ENCODE measurements around the gene FOXP1. TPM values are rescaled to one million over a fixed set of nuclear protein-coding genes. Genes with fewer than 3 reads are reported as not detected.

FOXP1 gene
- total RNA-seq, 1 experiment from 2014 or later = 58.4 TPM

GRCh38 chr3:71447803-71448202, 135.7 kb downstream of the FOXP1 start:
- CTCF ChIA-PET = no interaction called here
- no peak for DNase-seq (ENCODE audit: low spot score)

GRCh38 chr3:71447197-71447596, 136.3 kb downstream of the FOXP1 start:
- TF ChIP-seq CTCF (conservative IDR thresholded peaks at IDR 0.05; ENCODE audit: low read depth, low read length) (no peak), EZH2 (IDR thresholded peaks at IDR 0.05; ENCODE audit: borderline replicate concordance, low read depth, low read length, poor library complexity, severe bottlenecking) (no peak)
- no peaks in the 10 kb centered on the region for H3K9me3 ChIP-seq (ENCODE audit: low read depth, low read length, poor library complexity, severe bottlenecking)
- BruUV-seq (replicated peaks) = no TSS peak
- intact Hi-C loops (cut with micrococcal nuclease; ENCODE audit: unreplicated experiment) = no loop called here
- POLR2A ChIA-PET (ENCODE audit: low non-redundant PET) = no interaction called here
- no peaks in the 10 kb centered on the region for H3K4me1 ChIP-seq (ENCODE audit: insufficient read depth, low read length, poor library complexity, severe bottlenecking)
- CTCF ChIA-PET = no interaction called here
- H3K4me3 ChIP-seq (ENCODE audit: low read depth, low read length, poor library complexity, severe bottlenecking) = no peak overlapping the region
- no peaks in the 10 kb centered on the region for H3K27me3 ChIP-seq (replicated peaks; ENCODE audit: insufficient read depth, low read depth, low read length, poor library complexity)
- no peak for DNase-seq (ENCODE audit: low spot score)
- no peaks in the 10 kb centered on the region for H3K36me3 ChIP-seq (ENCODE audit: insufficient read depth, low read length, poor library complexity, severe bottlenecking)
- no peak overlapping the region for H3K27ac ChIP-seq (ENCODE audit: low read depth, low read length, poor library complexity, severe bottlenecking)

More at GRCh38 chr3:71447803-71448202, 135.7 kb downstream of the FOXP1 start:
- BruUV-seq (replicated peaks) = no TSS peak
- intact Hi-C loops (cut with micrococcal nuclease; ENCODE audit: unreplicated experiment) = no loop called here
- Histone ChIP-seq H3K4me1 (ENCODE audit: insufficient read depth, low read length, poor library complexity, severe bottlenecking) (no peaks in the 10 kb centered on the region), H3K9me3 (ENCODE audit: low read depth, low read length, poor library complexity, severe bottlenecking) (no peaks in the 10 kb centered on the region), H3K27ac (ENCODE audit: low read depth, low read length, poor library complexity, severe bottlenecking) (no peak overlapping the region), H3K27me3 (replicated peaks; ENCODE audit: insufficient read depth, low read depth, low read length, poor library complexity) (no peaks in the 10 kb centered on the region), H3K4me3 (ENCODE audit: low read depth, low read length, poor library complexity, severe bottlenecking) (no peak overlapping the region), H3K36me3 (ENCODE audit: insufficient read depth, low read length, poor library complexity, severe bottlenecking) (no peaks in the 10 kb centered on the region)
- TF ChIP-seq EZH2 (IDR thresholded peaks at IDR 0.05; ENCODE audit: borderline replicate concordance, low read depth, low read length, poor library complexity, severe bottlenecking) (no peak), CTCF (conservative IDR thresholded peaks at IDR 0.05; ENCODE audit: low read depth, low read length) (no peak)
- POLR2A ChIA-PET (ENCODE audit: low non-redundant PET) = no interaction called here

- DNase-seq (ENCODE audit: low spot score) = no peak
- intact Hi-C loops (cut with micrococcal nuclease; ENCODE audit: unreplicated experiment) = no loop called here
- H3K4me3 ChIP-seq (ENCODE audit: low read depth, low read length, poor library complexity, severe bottlenecking) = no peak overlapping the region
- ChIA-PET CTCF (no interaction called here), POLR2A (ENCODE audit: low non-redundant PET) (no interaction called here)
- no peak overlapping the region for H3K27ac ChIP-seq (ENCODE audit: low read depth, low read length, poor library complexity, severe bottlenecking)
- no TSS peak for BruUV-seq (replicated peaks)
- TF ChIP-seq CTCF (conservative IDR thresholded peaks at IDR 0.05; ENCODE audit: low read depth, low read length) (no peak), EZH2 (IDR thresholded peaks at IDR 0.05; ENCODE audit: borderline replicate concordance, low read depth, low read length, poor library complexity, severe bottlenecking) (no peak)
- no peaks in the 10 kb centered on the region for H3K36me3 ChIP-seq (ENCODE audit: insufficient read depth, low read length, poor library complexity, severe bottlenecking)
- H3K4me1 ChIP-seq (ENCODE audit: insufficient read depth, low read length, poor library complexity, severe bottlenecking) = no peaks in the 10 kb centered on the region
- no peaks in the 10 kb centered on the region for H3K27me3 ChIP-seq (replicated peaks; ENCODE audit: insufficient read depth, low read depth, low read length, poor library complexity)
- no peaks in the 10 kb centered on the region for H3K9me3 ChIP-seq (ENCODE audit: low read depth, low read length, poor library complexity, severe bottlenecking)
These were observed 136.8 kb downstream of the FOXP1 start for GRCh38 chr3:71446734-71447133.
